GM12865 (cell line): ENCODE data around the gene PCDH15.

ENCODE experiments used
- DNase-seq: peaks from one replicate; pipeline ENCODE4 v3.0.0; 2010; ENCODE audit warnings: low read depth
- H3K4me3 ChIP-seq: 2 replicates; pipeline ENCODE4 v1.5.1; 2011; ENCODE audit warnings: mild to moderate bottlenecking, low read depth, low read length, control low read depth
- TF ChIP-seq, protein P1 (sequence below): IDR thresholded peaks from 2 replicates; pipeline ENCODE4 v1.5.1; 2011; ENCODE audit warnings: low read length, control low read depth, low read depth, inconsistent platforms; ENCODE audit not compliant: insufficient read depth; ENCODE audit errors: missing control alignments

Gene PCDH15

DNA sequence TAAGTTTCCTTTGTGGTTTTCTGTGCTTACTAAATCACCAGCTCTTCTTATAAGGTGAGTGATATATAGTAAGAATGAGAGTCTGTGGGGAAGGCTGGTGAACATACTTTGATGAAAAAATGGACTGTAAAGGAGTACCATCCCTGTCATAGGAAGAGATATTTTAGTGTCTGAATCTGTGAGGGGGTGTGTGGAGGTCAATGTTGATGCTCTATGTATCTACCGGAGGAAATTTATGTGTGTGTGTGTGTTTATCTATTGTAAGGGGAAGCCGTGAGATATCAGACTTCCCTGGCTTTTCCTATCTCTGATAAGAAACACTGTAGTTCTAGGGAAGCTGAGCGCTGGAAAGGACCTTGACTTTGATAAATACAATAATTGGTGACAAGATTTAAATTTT lies 179.0 kb downstream of the PCDH15 start:
- no peak overlapping the region for H3K4me3 ChIP-seq
- TF ChIP-seq, protein P1, sequence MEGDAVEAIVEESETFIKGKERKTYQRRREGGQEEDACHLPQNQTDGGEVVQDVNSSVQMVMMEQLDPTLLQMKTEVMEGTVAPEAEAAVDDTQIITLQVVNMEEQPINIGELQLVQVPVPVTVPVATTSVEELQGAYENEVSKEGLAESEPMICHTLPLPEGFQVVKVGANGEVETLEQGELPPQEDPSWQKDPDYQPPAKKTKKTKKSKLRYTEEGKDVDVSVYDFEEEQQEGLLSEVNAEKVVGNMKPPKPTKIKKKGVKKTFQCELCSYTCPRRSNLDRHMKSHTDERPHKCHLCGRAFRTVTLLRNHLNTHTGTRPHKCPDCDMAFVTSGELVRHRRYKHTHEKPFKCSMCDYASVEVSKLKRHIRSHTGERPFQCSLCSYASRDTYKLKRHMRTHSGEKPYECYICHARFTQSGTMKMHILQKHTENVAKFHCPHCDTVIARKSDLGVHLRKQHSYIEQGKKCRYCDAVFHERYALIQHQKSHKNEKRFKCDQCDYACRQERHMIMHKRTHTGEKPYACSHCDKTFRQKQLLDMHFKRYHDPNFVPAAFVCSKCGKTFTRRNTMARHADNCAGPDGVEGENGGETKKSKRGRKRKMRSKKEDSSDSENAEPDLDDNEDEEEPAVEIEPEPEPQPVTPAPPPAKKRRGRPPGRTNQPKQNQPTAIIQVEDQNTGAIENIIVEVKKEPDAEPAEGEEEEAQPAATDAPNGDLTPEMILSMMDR: no peak
- no peak for DNase-seq

DNA sequence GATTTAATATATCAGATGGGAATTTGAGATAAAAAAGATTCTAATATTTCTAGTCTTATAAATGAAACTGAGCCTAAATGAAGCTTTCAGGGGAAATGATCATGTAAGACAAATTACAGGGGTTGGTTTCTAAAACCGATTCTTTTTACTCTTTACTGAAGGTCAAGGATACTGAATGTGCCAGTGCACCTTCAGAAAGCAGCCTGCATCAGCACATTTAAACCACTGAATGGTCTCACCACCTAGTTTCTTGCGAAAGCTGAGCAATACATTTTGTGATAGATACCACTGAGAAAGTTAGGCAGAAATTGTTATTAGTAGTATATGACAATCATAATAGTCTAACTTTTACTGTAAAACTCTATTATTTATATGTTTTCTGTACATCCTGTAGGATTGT lies 180.7 kb downstream of the PCDH15 start:
- DNase-seq: no peak
- TF ChIP-seq, protein P1: no peak
- H3K4me3 ChIP-seq: no peak overlapping the region

DNA sequence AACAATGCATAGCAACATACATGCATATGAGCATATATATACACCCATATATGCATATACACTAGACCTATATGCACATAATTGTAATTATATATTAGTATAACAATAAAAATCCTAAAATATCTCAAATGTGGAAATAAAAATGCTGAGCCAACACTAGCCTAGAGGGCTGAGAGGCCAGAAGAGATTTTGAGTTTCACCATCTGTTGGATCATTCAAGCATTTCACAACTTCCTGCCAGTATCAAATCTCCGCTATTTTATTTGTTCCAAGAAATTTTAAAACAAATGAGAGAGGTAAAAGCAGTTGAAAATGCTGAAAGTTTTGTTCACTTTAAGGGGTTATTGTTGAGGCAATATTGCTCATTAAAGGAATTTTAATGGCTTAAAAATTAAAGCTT lies 187.0 kb downstream of the PCDH15 start:
- H3K4me3 ChIP-seq: no peak overlapping the region
- DNase-seq: no peak
- TF ChIP-seq, protein P1: no peak

DNA sequence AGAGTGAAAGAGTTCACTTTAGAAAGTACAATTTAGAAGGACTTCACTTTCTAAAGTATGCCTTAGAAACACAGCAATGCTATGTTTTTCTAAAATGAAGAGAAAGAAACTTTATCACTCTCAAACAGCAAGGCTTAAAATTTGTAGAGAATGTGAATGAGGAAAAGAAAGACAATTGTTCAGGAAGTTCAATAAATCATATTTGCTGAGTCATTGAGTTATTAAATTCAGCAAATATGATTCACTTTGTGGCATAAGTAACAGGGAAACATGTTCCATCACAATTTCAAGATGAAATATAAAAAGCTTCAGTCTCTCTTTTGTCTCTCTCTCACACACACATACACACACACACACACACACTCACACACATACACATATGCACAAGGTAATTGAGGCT lies 187.9 kb downstream of the PCDH15 start:
- H3K4me3 ChIP-seq: no peak overlapping the region
- TF ChIP-seq, protein P1: no peak
- no peak for DNase-seq

DNA sequence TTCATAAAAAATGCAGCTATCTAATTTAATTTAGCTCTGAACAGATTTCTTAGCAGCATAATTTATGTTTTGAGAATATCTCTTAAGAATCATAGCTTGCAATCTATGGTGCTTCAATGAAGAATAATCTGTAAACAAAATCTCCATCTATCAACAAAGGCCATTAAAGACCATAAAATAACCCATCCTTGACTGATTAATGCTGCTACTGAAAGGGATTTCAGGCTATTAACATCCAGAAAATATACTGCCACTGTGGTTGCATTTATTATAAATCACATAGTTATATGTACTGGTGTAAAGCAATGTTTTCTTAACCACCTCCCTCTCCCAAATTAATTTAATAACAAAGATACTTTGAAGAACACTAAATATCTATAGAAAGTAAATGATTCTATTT lies 191.6 kb downstream of the PCDH15 start:
- TF ChIP-seq, protein P1: no peak
- no peak for DNase-seq
- H3K4me3 ChIP-seq: no peak overlapping the region

DNA sequence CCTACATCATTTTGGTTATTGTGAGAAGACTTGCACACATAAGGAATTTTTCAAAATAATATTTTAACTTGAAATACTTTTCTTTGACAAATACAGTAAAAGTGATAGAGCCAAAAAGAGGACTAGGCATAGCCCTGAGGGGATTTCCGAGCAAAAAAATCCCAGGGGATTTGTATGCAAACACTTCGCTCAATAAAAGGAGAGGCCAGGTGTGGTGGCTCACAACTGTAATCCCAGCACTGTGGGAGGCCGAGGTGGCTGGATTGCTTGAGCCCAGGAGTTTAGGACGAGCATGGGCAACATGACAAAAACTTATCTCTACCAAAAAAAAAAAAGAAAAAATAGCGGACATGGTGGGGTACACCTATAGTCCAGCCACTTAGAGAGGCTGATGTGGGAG lies 193.0 kb downstream of the PCDH15 start:
- TF ChIP-seq, protein P1: no peak
- DNase-seq: no peak
- no peak overlapping the region for H3K4me3 ChIP-seq

DNA sequence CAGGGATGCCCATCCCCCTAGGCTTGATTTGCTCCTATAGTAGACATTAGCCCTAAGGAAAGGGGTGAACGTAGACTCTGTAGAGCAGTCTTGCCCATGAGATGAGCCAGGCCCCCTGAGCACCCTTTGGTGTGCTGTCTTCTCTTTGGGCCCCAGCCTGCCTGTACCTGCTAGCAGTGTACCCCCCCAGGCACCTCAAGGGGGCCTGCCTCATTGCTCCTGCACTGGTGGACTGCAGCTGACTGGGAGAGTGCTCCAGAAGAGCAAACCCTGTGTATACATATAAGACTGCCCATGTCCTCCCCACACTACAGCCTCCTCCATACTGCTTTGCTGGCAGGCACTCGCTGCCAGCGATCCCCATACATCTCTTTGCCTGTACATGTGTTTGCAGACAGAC lies 206.7 kb downstream of the PCDH15 start:
- no peak overlapping the region for H3K4me3 ChIP-seq
- TF ChIP-seq, protein P1: no peak
- no peak for DNase-seq
